PC-9 (cell line): ENCODE results near the gene UGT1A5.

Experiments
- EZH2 ChIP-seq: fragments of 200-600 bp; sonication (generic); IDR thresholded peaks from 2 replicates; pipeline ENCODE4 v1.8.0; 2017; ENCODE audit warnings: antibody characterized with exemption, low read depth
- TF ChIP-seq, protein P1 (sequence below): fragments of 200-600 bp; sonication (generic); conservative IDR thresholded peaks from 2 replicates; pipeline ENCODE4 v1.6.1; 2017; ENCODE audit warnings: mixed run types, antibody characterized with exemption, mild to moderate bottlenecking, moderate library complexity

DNA sequence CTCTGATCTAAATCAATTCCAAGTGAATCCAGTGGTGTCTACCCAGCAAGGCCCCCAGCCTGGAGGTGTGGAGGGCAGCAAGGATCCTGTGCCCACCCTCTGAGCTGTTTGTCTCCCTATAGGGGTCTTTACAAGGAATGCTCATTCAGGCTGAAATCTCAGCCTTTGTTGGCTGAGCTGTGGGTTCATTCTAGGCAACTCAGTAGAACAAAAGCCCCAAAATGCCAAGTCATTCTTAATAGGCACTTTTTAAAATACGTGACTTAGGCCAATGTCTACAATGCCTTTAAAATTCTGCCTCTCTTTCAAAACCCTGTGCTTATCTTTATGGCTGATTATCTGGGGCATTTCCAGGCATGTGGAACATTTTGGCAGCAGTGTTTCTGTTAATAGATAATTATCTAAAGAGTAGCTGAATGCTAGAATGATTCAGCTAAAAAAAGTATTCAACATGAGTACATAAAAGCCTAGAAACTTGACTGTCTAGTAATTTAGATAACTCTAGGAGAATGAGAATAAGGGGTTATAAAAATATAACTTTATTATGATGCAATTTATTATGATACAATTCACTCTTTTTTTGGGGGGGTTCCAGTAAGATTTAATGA is 12.6 kb upstream of the UGT1A5 start:
- TF ChIP-seq, protein P1, sequence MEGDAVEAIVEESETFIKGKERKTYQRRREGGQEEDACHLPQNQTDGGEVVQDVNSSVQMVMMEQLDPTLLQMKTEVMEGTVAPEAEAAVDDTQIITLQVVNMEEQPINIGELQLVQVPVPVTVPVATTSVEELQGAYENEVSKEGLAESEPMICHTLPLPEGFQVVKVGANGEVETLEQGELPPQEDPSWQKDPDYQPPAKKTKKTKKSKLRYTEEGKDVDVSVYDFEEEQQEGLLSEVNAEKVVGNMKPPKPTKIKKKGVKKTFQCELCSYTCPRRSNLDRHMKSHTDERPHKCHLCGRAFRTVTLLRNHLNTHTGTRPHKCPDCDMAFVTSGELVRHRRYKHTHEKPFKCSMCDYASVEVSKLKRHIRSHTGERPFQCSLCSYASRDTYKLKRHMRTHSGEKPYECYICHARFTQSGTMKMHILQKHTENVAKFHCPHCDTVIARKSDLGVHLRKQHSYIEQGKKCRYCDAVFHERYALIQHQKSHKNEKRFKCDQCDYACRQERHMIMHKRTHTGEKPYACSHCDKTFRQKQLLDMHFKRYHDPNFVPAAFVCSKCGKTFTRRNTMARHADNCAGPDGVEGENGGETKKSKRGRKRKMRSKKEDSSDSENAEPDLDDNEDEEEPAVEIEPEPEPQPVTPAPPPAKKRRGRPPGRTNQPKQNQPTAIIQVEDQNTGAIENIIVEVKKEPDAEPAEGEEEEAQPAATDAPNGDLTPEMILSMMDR: no peak
- TF ChIP-seq EZH2: no peak
